HG03103 (cell line): ENCODE data around the gene NT5C3A.
"Not testable (repeated sequence)": the region's sequence is repeated elsewhere in the genome, so short reads cannot be mapped to it uniquely, and the experiment has no call there.

Source experiments
- ATAC-seq: cut with Tn5 transposase; IDR thresholded peaks from one replicate; pipeline ENCODE4 v1.9.1; 2021; ENCODE audit warnings: low read depth; ENCODE audit not compliant: unreplicated experiment

Gene NT5C3A

DNA sequence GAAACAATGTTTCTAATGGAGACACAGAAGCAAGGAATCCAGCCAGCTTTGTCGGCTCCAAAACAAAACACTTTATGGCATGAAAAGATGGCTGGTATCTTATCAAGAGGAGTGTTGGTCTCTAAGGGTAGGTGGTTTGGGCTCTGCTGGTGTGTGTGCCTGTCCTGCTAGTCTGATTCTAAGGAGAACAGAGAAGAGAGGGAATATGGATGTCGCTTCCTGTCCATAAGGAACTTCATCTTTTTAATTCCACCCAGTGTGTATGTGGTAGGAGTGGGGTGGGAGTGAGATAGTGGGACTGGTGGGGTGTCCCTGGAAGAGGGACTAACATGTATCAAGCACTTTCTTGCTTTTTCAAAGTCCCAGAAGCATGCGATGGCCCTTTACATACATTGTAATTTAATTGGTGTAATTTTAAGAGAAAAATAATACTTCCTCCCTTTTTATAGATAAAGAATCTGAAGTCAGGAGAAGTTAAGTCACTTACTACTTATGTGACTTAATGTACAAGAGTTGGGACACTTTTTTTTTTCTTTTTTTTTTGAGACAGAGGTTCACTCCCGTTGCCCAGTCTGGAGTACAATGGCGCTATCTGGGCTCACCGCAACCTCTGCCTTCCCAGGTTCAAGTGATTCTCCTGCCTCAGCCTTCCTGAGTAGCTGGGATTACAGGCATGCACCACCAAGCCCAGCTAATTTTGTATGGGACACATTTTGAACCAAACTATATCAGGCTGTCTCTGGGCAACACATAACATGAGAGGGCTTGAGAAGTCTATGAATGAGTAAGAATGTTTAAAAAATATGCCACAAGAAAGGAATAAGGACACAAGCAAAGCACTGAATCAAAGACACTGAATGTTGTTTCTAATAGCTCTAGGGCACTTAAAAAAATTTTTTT, 18.8 kb downstream of the NT5C3A start:
- no peak for ATAC-seq

DNA sequence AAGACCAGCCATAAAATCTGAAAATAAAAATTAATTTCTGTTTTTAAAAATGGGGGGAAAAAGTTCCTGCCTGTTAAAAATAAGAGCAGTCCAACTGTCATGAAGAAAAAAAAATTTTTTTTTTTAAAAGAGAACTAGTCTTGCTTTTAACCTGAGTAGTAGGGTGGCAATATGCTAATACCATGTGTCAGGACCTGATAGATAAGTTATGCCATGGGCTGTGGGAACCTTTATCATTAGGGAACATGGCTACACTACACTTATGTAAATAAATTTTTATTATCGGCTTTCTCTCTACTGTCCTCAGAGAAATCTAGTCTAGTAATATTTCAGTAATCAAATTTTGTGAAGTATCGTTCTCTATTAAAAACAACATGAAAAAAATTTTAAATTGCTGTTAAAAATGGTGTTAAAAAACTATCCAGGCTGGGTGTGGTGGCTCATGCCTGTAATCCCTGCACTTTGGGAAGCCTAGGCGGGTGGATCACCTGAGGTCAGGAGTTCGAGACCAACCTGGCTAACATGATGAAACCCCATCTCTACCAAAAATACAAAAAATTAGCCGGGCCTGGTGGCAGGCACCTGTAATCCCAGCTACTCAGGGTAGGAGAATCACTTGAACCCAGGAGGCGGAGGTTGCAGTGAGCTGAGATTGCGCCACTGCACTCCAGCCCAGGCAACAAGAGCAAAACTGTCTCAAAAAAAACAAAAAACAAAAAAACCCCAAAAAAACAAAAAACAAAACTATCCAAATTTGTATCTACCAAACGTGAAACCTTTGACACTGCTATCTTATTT, 20.7 kb downstream of the NT5C3A start:
- no peak for ATAC-seq

DNA sequence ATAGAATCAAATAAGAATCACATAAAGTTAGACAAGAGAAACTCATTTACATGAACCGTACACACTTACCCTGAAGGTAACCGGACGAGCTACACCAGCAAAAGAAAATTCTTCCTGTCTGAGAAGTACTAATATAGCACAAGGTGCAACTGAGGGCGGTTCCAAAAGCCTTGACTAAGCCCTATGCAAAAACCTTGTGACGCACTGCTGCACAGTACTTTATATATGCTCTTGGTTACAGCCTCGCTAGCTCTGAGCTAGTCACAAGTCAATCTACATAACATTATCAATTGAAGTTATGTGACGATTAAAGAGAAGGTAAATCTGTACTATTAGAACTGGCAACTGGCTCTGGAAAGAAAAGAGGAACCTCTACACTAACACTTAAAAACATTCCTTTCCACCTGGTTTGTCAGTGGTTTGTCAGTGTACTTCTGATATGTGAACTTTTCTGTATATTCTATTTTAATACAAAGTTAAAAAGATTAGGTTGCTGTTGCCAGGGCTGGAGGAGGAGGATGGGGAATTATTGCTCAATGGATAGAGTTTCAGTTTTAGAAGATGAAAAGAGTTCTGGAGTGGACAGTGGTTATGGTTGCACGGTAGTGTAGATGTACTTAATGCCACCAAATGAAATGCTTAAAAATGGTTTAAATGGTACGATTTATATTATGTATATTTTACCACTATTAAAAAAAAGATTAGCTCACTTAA, 21.6 kb downstream of the NT5C3A start:
- peak; percentile 95 for ATAC-seq

DNA sequence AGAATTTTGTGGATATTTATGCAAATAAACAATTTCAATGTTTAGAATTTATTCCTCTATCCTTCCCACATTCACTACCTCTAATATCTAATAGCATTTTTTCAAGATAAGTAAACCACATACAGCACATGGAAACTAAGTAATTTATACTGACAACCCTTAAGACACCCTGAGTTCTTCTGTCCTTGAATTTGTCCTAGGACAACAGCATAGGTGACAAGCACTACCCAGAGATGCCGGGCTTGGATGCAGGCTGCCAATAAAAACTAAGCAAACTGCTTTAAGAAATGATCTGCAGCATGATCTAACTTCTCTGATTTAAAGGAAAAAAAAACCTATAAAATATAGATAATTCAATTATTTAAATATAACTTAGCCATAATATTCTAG, 22.7 kb downstream of the NT5C3A start:
- ATAC-seq, result no peak

DNA sequence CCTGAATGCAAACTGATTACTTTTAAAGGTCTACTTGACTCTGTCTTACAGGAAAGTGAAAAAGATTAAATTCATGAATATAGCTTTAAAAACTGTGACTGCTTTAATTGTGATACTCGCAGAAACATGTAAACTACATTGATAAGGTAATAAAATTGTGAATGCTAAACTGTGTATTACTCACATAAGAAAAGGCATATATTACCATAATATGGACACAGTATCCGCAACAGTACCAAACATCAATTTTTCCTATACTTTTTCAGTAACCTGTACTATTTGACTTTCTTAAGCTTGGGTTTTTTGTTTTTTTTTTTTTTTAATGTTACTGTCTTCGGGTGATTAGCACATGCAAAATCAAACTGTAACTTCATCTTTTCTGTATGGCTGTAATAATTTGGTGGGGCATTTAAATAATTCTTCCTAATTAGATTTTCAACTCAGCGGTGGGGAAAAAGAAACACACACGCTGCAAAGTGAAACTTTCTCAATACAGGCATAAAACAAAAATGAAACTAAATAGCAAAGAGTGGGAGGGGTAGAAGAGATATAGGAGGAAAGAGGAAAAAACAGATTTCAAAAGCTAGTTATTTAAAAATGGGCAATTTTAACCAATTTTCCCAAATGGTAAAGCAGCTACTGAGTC, 23.2 kb downstream of the NT5C3A start:
- no peak for ATAC-seq

DNA sequence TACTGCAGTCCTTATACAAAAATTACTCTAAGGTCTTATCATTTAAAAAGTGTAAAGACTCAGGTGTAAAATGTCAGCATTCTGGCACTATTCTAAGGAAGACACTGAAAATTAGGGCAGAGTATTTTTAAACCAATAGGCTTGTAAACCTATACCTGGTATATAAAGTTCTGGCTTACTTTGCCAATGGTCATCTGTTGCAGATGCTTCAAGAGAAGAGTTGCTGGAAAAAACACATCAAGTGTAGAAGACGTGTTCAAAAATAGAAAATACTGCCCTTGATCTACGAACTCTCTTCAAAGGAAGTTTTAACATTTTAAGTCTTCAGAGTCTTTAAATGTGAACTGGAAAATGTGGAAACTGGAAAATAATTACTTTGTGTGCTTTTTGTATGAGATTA, 23.9 kb downstream of the NT5C3A start:
- ATAC-seq, result no peak

DNA sequence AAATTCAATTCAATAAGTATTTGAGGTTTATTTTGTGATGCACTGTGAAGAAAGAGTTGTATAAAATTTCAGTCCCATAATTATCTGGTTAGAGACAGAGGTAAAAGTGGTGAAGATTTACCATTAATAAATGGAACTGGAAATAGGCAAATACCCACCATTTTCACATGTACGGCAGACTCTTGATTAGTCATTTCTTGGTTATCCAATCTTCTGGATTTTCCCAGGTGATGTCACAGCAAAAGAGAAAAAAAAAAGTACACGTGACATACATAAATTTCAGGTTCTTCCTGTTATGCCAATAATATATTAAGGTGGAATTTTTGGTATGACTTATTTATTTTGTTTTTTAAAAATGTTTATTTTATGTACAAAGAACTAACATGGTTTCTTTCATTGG, 26.8 kb downstream of the NT5C3A start:
- ATAC-seq, result no peak

DNA sequence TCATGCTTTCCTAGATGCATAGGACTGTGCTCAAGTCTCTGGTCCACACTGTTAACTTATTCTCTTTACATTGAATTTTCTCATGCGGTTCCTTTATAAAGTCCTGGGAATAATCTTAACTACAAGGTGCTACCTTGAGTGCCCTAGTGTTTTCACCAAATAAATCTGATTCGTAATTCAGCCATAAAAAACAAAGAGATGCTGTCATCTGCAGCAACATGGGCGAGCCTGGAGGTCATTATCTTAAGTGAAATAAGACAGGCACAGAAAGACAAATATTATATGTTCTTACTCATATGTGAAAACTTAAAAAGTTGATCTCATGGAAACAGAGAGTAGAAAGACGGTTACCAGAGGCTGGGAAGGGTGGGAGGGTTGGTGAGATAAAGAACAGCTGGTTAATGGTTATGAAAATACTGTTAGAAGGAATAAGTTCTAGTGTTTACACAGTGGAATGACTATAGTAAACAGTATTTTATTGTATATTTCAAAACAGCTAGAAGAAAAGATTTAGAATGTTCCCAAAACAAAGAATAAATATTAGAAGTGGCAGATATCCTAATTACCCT, 38.3 kb downstream of the NT5C3A start:
- ATAC-seq, result no peak

DNA sequence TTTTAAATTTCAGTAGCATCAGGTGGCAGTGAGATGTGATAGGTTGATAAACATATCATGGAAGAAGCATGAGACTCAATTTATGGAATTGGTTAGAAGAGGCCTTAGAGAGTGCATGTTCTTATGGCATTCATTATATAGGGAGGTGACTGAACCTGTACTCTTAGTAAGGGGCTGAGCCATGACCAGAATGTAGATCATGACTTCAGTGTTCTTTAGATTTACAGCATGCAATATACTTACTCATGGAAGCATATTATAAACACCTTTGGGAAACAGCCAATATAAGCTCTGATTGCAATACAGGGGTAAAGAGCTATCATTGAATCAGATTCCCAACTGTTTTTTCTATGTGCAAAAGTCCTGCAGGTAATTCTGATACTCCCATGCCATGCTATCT, 50.2 kb downstream of the NT5C3A start:
- ATAC-seq, result no peak

DNA sequence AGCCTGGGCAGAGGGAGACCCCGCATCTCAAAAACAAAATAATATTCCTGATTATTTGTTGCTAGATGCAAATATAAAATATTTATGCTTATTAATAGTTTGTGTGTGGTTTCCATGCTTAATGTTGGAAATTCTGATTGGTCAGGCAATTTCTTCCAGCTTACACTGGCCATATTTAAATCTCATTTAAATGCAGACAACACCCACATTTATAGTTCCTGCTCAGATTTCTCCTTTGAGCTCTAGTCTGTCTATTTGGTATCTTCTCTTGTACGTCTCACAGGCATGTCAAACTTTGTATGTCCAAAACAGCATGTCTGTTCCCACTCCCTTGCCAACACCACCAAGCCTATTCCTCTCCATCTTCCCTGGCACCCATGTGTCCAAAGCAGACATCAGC, 52.8 kb downstream of the NT5C3A start:
- no peak for ATAC-seq

DNA sequence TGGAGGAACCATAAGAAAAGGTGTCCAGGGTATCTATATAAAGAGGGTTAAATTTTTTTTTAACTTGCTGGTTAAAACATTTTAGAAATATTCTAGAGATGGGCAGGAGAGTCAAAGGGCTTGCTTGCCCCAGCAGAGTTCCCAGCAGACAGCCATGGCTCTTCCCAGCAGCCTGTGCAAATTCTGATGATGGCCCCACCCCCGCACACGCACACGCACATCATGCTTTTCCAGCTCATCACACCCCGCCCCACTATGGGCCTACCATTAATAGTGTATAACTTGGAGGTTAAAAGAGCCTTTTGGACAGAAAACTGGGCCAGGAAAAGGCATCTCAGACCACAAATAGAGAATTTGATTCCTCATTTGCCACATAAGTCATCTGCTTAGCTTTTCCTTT, 56.9 kb downstream of the NT5C3A start:
- not testable (repeated sequence) for ATAC-seq

DNA sequence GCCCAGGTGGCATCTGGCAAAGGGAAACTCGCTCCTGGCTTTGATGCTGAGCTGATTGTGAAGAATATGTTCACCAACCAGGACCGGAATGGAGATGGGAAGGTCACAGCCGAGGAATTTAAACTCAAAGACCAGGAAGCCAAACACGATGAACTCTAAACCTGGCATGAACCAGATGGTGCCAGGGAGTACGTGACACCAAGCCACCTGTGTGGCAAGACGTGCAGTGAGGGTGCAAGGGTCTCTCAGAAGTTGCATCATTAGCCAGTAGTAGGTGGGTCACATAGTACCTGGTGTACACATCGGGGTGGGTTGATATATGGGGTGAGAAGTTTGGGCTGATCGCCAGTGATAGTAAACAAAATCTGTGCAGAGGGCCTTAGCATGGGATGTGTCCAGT, 57.4 kb downstream of the NT5C3A start:
- ATAC-seq, result not testable (repeated sequence)

DNA sequence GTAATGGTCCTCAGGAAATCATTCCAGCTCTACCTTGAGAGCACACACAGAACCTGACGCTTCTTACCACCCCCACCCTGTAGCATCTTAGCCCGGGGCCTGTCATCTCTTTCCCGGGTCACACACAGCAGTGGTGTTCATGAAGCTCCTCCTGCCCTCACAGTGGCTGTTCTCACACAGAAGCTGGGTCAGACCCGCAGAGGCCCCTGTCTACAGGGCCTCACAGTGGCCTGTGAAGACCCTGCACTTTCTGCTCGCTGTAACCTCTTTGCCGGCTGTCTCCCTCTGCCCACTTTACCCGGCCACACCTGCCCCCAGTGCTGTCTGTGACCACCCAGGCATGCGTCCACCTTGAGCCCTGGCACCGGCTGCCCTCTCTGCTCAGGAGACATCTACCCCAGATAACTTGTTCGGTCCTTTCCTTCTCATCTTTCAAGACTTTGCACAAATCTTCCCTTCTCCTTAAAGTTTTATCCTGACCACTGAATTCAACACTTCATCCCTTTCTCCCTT, 58.4 kb downstream of the NT5C3A start:
- ATAC-seq, result not testable (repeated sequence)

DNA sequence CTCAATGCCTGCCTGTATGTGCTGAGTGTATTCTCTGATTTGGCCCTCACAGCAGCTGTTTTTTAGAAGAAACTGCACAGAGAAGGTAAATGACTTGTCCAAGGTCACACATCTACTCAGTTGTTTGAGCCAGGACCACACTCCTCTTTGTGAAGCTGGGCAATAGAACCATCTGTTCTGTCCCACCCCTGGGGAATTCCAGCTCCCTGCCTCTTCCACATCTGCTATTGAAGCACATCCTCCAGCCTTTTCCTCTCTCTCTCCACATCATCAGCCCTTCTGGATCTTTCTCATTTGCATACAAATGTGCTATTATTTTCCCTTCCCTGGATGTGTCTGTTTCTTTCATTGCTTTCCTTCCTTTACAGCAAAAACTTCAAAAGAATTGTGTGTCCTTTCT, 59.5 kb downstream of the NT5C3A start:
- ATAC-seq, result not testable (repeated sequence)

DNA sequence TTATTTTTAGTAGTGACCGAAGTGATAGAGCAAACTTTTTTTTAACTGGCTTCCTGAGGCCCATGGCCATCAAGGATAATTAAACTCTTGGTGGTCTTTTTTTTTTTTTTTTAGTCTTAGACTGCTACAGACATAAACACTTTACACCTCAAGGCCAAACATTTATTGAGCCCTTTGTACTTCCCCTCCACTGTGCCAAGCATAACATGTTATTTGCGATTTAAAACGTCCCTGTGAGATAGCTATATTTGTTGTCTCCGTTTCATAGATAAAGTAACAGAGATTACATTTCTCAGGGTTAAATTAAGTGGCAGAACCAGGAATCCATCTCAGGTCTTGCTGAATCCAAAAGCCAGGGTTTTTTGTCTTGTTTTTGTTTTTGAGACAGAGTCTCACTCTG, 63.2 kb downstream of the NT5C3A start:
- not testable (repeated sequence) for ATAC-seq

DNA sequence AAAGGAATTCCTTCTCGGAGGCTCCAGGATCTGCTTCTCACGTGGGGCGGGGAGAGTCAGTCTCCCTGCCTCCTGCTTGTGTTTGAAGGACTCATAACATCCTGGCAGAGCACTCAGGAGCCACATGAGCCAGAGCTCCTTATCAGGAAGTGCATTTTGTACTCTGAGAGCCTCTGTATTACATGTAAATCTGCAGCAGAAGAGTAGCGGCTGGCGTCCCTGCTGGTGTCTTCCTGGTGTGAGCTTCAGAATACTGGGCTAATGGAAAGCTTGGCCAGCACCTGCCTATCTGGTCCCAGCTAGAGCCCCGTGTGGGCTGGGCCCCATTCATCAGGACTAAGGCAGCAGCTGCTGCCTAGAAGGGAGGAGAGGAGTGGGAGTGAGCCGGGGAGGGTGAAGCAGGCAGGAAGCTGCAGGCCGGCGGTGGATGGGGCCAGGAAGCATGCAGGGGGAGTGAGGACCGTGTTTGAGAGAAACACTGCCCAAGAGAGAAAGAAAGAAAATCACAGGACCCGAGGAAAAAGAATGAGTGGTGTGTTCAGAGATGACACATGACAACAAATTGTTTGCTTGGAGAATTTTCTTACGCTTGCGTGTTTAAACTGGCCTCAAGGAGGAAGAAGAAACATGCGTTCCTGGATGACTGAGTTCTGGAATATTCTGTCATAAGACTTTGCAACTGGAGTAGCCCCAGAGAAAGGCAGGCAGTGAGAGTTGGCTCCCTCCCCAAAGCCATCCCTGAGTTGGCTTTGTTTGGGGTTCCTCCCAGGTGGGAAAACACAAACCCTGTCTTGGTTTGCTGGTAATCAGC, 64.0 kb downstream of the NT5C3A start:
- peak; percentile 58 for ATAC-seq

DNA sequence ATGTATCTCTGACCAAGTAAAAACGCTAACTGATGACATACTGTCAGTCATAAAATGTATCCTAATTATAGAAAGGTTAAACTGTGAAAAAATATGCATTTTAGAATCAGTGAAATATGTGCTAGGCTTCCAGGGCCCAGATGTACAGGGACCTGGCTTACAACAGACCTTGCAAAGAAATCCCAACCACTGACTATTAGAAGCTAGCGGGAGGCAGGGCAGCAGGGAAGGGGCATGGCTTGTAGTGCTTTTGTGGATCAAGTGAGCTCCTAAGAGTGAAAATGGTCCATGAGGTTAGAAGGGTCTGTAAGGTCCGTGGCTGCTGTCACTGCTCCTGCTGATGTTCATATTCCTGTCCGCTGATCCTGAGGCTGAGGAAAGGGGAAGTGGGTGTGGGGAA, 64.6 kb downstream of the NT5C3A start:
- peak; percentile 16 for ATAC-seq

DNA sequence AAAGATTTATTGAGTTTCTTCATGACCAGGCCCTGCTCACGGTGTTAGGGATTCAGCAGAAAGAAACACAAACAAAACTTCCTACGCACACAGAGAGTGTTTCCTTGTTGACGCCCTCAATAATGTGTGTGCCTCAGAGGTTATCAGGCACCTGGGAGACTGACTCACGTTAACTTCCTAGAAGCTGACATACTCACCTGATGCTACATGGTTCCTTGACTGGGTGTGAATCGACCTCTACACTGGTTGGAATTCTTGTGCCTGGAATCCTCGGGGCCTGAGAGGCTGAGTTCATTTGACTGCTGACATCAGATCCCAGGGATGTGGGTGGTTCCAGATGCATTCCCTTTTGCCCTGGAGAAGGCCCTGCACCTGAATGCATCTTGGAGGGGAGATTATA, 69.8 kb downstream of the NT5C3A start:
- ATAC-seq, result not testable (repeated sequence)

DNA sequence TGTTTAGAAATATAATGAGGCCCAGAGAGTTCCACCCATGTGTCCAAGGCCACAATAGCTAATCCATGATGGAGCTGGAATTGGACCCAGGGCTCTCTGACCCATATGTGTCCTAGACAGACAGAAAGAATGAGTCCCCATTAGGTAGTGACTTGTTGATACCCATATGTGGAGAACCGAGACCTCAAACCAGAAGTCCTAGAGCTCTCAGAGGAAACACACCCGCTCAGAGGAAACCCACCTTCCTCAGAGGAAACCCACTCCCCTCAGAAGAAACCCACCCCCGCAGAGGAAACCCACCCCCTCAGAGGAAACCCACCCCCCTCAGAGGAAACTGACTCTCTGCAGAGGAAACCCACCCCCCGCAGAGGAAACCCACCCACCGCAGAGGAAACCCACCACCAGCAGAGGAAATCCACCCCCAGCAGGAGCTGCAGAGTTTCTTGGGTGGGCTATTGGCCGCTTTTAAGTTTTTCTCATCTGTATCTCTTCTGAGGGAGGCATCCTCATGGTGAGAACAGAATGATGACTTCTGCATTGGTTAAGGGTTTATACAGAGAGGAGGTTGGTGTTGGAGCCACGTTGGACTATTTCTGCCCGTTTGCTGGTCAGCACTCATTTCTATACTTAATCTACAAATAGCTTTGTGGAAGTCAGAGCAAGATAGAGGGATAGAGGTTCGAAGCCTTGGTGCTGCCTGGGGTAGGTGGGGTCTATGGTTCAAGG, 70.4 kb downstream of the NT5C3A start:
- ATAC-seq, result not testable (repeated sequence)
